ENCODE results near the gene VAC14.

The VAC14 gene

DNA sequence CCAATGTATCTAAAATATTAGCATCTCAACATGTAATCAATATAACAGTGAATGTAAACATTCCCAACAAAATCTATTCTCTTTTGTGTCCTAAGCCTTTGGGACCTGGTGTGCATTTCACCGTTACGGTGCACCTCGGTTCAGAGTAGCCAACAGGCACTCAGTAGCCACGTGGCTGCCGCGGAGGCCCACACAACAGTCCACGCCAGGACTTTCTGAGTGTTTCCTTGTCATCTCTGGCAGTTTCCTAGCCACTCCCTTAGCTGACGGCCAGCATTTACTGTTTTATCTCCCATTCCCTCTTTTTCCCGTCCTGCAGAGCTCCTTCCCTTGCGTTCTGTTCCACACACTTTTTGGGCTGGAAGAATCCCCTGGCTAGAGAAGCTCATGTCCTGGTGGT is 36.3 kb downstream of the VAC14 start:
- no peak for DNase-seq (ENCODE audit: low read depth, low spot score)

GRCh38 chr16:70760221-70760620 is 40.7 kb downstream of the VAC14 start:
- DNase-seq (ENCODE audit: low read depth, low spot score): no peak

DNA sequence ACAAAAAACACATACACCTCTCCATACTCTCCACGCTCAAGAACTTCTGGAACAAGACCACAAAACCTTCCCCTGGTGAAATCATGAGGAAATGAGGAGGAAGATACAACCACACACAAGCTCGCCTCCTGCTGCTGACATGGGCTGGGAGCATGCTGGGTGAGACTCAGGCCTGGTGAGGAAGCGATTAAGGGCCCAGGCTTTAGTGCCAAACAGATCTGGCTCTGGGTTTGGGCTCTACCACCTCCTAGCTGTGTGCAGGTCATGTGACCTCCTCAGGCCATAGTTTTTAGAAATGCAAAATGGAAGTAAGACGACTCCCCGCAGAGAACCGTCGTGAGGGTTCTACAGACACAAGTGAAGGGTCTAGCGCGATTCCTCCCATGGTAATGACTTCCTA is 41.3 kb downstream of the VAC14 start:
- no peak for DNase-seq (ENCODE audit: low read depth, low spot score)

DNA sequence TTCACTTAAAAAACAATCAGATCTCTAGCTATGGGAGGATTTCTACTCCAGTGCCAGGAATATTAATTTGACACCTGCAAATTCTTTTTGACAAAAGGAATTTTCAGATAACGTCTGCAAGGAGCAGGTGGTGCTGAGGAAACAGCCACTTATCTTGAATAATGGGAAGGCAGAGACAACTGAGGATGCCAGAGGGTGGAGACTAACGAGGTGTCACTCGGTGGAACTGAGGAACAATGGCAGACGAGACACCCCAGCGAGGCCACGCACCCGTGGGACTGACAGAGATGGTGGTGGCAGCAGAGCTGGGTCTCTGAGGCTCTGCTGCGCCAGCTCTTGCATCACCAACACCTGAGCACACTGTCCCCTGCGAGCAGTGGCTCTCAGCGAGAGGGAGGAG is 42.2 kb downstream of the VAC14 start:
- no peak for DNase-seq (ENCODE audit: low read depth, low spot score)

DNA sequence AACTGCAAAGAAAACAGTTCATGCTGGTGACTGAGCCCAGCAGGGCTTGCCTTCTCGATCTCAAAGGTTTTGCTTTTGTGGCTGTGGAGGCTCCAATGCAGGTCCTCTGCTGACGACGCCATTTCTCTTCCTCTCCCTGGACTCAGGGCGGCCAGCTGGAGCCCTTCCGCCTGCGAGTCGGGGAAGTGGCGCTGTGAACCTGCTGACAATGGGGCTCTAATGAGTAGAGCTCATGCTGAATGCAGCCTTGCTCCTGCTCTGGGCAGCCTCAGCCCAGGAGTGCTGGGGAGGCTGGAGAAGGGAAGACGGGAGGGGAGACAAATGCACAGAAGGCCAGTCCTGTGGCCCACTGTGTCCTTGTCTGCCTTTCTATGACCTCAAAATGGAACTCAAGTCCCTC is 43.8 kb downstream of the VAC14 start:
- DNase-seq (ENCODE audit: low read depth, low spot score): no peak

GRCh38 chr16:70756071-70756470 is 44.9 kb downstream of the VAC14 start:
- DNase-seq (ENCODE audit: low read depth, low spot score): no peak

DNA sequence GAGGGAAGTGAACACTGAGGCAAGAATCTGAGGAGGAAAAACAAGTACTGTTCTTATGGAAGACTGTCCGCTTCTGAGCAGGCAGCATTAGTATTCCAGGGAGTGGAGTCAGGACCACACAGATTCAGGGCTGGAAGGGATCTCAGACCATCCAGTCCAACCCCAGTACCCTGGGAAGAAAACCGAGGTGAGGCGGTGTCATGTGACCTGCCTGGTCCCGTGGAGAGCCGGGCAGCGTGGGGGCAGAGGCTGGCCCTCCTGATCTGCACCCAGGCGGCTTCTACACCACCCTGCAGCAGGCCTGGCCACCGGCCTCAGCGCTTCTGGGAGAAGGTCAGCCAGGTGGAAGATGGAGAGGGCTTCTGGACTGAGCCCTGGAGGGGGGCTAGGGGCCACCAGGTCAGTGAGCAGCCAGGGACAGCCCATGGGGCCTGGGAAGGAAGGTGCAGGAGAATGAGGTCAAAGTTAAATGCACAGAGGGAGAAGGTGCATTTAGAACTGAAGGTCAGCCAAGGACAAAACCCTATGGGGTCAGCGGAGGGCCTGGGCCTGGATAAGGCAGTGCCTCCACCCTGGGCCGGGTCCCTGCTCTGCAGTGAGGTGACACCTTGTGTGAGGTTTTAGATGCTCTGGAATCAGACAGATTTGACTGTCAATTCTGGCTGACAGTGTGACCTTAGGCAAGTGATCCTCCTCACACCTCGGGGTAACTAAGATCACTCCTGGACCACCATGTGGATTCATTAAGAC is 45.9 kb downstream of the VAC14 start:
- no peak for DNase-seq (ENCODE audit: low read depth, low spot score)

GRCh38 chr16:70754371-70754770 is 46.6 kb downstream of the VAC14 start:
- DNase-seq (ENCODE audit: low read depth, low spot score): no peak

DNA sequence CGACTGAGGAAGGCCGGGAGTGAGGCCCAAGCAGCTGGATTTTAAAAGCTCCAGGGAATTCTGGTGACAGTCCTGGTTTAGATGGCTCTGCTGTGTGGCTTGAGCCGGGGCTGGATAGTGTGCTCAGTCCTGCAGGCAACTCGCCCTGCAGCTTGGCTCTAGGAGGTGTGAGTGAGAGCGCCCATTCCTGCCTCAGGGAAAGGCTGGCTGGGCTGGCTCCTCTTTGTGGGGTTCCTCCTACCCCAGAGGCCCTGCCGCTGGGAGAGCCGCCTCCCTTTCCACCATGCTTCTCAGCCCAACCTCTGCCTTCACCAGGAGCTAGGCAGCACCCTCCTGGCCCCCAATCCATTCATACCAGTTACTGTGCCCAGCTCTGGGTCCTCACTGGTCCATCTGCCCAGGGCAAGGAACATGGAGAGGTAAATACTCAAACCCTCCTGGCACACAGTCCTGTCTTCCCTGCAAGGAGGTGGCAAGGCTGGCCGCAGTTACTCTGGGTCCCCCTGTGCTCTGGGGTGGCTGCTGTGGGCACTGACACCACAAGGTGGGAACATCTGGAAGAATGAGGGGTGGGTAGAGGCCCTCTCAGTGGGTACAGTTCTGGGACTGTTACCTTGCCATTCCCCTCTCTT is 47.1 kb downstream of the VAC14 start:
- DNase-seq (ENCODE audit: low read depth, low spot score): no peak

- no peak for DNase-seq (ENCODE audit: low read depth, low spot score)
These were observed 47.7 kb downstream of the VAC14 start for GRCh38 chr16:70753228-70753627.

GRCh38 chr16:70752426-70752825 is 48.5 kb downstream of the VAC14 start:
- no peak for DNase-seq (ENCODE audit: low read depth, low spot score)

GRCh38 chr16:70751593-70751992 is 49.4 kb downstream of the VAC14 start:
- no peak for DNase-seq (ENCODE audit: low read depth, low spot score)

DNA sequence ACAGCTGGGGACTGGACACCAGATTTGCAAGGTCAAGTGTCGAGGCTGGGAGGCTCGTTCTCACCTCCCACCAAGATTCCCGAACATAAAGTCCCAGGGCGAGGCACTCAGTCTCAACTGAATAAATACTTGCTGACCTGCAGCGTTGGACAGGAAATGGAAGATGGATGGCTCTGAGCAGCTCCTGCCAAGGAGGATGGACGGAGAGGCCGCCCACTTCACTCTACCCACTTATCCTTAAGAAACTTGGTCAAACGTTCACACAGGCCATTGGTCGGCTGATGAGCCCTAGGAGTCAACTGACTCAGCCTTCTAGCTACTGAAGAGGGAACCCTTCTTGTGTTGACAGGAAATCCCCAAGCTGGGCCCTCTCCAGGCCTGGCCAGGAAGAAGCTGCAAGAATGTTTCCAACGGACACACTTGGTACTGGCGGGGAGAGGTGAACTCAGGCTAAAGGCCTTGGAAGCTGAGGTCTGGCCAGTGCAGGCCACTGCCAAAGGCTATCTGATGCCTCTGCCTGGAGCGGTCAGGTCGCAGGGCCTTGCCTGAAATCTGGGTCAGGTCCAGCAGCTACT is 50.0 kb downstream of the VAC14 start:
- no peak for DNase-seq (ENCODE audit: low read depth, low spot score)

DNA sequence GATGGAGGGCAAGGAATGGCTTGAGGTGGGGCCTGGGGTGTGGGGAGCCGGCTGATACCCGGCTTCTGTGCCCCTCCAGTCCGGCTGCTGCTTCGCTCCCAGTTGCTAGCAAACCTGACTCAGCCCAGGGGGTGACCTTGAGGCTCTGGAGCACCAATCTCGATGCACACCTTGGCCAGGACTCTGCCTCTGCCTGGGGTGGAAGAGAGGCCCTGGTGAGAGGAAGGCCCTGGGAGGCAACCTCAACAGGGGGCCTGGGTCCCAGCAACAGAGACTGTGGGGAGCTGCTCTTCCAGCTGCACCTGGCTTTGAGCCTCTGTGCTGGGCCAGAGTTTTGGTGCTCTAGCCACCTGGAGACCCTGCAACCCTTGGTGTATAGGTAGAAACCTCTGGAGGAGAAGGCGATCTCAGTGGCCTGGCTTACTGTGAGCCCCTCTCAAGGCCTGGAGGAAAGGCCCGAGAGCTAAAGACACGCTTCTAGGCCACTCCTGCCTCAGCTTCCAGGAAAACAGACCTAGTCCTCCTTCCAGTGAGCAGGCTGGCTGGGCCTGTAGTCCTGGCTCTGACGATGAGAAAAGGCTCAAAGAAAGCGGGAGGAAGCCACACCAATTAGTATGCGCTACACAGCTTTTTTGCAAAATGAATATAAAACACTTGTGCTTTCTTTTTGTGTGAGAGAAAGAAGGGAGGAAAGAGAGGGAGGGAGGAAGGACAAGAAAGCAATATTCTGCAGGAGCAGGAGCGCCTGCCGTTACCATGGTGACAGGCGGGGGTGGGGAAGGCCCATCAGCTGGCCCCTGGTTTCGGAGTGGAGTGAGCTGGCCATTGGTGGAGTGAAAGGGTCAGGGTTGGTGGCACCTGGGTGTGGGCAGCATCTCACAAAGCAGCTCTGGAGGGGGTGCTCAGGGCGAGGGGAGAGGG is 51.0 kb downstream of the VAC14 start:
- DNase-seq (ENCODE audit: low read depth, low spot score): no peak

DNA sequence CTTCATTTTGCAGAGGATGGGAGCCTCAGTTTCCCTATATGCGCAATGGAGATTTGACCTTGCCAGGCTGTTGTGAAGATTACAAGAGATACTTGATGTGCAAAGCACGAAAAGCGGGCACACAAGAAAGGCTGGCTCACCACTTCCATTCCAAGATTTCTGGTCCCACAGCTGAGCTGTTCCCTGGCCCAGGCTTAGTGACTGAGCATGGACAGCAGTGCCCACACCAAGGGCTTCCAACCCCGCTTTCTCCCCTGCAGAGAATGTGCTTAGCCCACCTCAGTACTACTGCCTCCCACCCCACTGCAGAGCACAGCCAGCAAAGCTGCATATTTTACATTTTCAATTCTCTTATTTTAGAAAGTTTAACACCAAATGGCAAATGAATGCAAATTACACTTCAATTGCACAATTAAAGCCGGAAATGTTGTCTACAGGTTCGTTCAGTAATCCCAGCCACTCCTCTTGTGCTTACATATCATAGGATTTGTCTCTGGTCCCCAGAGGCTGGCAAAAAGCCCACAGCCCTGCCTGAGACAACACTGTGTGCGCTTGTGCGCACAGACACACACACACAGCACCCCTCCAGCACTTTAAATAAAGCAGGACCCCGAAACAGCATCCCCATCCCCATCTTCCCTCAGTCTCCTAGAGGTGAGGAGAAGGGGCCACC is 51.8 kb downstream of the VAC14 start:
- DNase-seq (ENCODE audit: low read depth, low spot score): no peak

GRCh38 chr16:70747703-70748631 is 53.0 kb downstream of the VAC14 start:
- no peak for DNase-seq (ENCODE audit: low read depth, low spot score)

GRCh38 chr16:70746708-70747424 is 54.1 kb downstream of the VAC14 start:
- DNase-seq (ENCODE audit: low read depth, low spot score): no peak

- no peak for DNase-seq (ENCODE audit: low read depth, low spot score)
These were observed 54.8 kb downstream of the VAC14 start for GRCh38 chr16:70746040-70746707.

DNA sequence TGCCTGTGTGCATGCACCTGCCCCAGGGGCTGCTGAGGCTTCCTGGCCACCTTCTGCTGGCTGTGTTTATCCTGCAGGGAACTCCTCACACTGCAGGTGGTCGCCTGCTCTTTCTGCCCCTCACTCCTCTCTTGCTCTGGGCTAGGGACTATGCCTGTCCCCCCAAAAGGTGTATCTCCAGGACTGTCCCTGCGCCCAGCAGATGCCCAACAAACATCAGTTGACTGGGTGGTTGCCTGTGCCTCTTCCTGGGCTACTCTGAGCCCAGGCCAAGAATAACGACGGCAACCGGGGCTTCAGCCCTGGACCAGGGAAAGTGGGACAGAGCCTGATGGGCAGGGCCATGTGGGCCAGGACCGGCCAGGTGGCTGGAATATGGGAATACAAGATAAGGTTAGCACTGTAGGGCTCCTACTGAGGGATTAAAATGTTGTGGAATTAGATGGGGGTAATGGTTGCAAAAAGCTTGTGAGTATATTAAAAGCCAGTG is 55.4 kb downstream of the VAC14 start:
- DNase-seq (ENCODE audit: low read depth, low spot score): no peak

All from activated CD4-positive, CD25-positive, alpha-beta regulatory T cell treated with anti-CD3 and anti-CD28 coated beads, Interleukin-2, amount 50 U/mL, for 16 hours (primary cell).